Fibroblast of skin of left biceps (primary cell): ENCODE measurements around the gene HCK.

Experiments used
- DNase-seq, 2 experiments: peaks; one replicate each; pipeline ENCODE4 v3.0.0-alpha.2; 2013; ENCODE audit warnings: low read depth in 2 of 2

HCK gene

DNA sequence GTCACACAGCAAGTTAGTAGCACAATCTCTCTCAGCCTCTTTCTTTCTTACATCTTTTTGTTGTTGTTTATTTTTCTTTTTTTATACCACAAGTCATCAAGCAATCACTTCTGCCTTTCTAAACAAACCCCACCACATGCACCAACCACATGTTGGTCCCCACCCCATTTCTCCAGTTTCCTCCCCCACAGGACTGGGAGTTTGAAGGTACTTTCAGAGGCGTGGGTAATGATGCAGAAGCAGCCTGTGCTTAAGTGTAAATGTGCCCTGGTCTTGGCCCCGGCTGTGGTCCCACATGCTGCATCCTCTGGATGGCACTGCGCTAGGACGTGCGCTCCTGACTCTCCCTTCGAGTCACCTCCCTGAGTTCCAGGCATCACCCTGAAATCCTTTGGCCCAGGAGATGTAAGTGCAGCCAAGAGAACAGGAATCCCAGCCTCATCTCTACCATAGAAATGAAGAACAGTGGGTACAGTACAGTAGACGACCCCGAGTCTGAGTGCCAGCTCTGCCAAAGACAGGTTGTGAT, 5.7 kb downstream of the HCK start:
- no peak for DNase-seq

DNA sequence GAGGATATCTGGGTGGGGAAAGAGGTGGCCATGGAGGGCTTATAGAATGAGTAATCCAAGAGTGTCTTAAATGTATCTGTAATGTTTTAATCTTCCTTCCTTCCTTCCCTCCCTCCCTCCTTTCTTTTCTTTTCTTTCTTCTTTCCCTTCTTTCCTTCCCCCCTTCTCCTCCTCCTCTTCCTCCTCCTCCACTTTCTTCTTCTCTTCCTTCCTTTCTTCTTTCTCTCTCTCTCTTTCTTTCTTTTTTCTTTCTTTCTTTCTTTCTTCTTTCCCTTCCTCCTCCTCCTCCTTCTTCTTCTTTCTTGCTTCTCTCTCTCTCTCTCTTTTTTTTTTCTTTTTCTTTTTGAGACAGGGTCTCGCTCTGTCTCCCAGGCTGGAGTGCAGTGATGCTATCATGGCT, 7.1 kb downstream of the HCK start:
- DNase-seq, result no peak

GRCh38 chr20:32062776-32063170, 10.7 kb downstream of the HCK start:
- DNase-seq, result no peak

GRCh38 chr20:32063695-32064094, 11.7 kb downstream of the HCK start:
- DNase-seq, result no peak

DNA sequence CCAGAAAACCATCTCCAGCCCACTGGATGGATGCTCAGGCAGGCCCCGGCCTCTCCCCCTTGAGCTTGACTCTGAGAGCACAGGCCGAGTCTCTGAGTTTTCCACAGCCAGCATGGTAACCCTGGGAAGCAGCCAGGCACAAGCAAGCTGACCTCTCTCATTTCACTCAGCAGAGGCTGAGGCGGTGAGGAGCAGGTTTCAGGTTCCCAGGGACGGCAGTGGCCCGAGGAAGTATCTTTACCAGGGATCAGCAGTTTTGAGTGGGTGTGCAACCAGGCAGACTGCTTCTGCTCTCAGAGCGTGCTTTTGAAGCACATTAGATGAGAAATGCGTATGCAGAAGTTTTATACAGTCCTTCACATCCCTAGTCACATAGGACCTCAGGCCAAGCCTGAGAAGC, 12.6 kb downstream of the HCK start:
- DNase-seq, result no peak

GRCh38 chr20:32067234-32067821, 15.3 kb downstream of the HCK start:
- DNase-seq, result peak; percentile 96

GRCh38 chr20:32068174-32068573, 16.1 kb downstream of the HCK start:
- DNase-seq, result no peak

DNA sequence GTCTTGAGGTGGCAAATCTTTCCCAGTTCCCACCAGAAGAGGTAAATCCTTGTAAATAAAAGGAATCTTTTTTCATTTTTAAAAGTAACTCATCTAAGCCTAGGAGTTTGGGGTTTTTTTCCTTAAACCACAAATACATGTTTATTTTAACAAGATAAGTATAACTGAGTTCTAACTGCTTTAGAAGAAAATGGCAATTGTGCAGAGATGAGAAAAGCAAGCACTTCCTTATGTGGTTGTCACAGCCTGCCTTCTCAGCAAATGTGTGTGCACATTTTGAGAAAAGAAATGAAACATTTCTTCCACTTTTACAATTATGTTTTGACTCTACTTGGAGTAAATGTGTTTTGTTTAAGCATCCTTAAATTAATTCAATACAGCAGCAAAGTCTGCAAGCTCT, 17.7 kb downstream of the HCK start:
- DNase-seq, result no peak

GRCh38 chr20:32070282-32070681, 18.2 kb downstream of the HCK start:
- no peak for DNase-seq

GRCh38 chr20:32070690-32071213, 18.7 kb downstream of the HCK start:
- no peak for DNase-seq

- no peak for DNase-seq
Observed at GRCh38 chr20:32071395-32072167, 19.5 kb downstream of the HCK start.

GRCh38 chr20:32072168-32072750, 20.2 kb downstream of the HCK start:
- DNase-seq, result no peak

GRCh38 chr20:32075534-32075933, 23.5 kb downstream of the HCK start:
- no peak for DNase-seq

- no peak for DNase-seq
Observed at GRCh38 chr20:32077190-32077589, 25.1 kb downstream of the HCK start.

DNA sequence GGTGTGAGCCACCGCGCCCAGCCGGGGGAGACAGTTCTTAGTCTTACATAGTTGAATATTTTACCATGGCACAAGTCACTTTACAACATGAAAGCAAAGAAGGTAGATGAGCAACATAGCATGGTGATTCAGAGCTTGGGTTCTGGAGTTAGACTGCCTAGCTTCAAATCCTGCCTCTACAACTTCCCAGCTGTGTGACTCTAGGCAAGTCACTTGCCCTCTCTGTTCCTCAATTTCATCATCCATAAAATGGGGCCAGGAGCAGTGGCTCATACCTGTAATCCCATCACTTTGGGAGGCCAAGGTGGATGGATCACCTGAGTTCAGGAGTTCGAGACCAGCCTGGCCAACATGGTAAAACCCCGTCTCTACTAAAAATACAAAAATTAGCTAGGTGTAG, 26.3 kb downstream of the HCK start:
- DNase-seq, result no peak

DNA sequence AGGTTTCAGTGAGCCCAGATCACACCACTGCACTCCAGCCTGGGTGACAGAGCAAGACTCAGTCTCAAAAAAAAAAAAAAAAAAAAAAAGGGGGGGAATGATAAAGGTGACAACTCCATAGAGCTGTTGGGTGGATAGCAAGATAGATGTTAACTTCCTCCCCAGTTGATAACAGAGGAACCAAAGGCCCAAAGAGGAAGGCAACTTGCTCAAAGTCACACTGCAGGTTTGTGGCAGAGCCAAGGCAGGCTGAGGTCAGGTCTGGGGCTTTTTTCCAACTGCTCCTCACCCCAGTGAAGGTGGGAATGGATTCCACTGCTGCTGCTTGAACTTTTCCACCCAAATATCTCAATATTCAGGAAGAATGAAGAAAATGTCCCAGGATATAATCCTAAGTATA, 26.7 kb downstream of the HCK start:
- DNase-seq, result no peak

DNA sequence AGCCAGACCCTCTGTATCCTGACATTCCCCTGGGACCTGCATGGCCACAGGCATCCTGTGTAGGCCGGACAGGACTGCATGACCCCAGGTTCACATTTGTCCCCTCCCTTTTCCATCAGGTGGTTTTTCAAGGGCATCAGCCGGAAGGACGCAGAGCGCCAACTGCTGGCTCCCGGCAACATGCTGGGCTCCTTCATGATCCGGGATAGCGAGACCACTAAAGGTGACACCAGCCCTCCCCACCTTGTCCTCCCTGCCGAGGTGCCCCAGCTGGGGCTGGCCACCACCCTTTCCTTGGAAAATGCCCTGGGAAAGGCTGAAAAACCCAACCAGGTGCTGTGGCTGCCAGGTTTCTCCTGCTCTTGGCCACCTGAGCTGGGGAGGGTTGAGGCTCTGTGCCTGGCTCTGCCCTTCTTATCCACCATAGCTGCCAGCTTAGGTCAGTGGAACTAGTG, 27.6 kb downstream of the HCK start:
- DNase-seq, result no peak

DNA sequence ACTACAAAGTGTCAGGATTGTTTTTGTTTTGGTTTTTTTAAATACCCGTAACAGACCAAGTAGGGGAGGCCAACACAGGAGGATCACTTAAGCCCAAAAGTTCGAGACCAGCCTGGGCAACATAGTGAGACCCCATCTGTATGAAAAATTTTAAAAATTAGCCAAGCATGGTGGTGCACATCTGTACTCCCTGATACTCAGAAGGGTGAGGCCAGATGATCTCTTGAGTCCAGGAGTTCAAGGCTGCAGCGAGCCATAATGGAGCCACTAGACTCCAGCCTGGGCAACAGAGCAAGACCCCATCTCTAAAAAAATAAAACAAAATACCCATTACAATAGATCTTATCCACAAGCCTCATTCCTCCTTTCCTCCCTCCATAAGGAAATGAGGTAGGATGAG, 28.7 kb downstream of the HCK start:
- no peak for DNase-seq

GRCh38 chr20:32083469-32083868, 31.4 kb downstream of the HCK start:
- DNase-seq, result no peak

- no peak for DNase-seq
Observed at GRCh38 chr20:32087070-32087469, 35.0 kb downstream of the HCK start.

DNA sequence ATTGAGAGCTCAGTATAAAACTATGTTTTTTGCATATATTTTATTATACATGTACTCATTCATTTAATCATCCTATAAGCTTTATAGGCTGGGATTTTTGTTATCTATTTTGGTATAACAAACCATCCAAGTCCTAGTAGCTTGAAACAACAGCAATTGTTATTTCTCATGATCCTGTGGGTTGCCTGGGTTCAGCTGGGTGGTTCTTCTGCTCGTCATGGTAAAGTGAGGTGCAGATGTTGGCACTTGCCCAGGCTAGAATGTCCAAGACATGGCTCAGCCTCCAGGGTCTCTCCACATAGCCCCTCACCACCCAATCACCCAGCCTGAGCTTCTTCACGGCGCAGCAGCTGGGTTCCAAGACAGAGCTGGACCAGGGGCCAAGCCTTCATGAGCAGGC, 36.7 kb downstream of the HCK start:
- no peak for DNase-seq

- DNase-seq, result no peak
Observed at GRCh38 chr20:32089637-32090362, 37.8 kb downstream of the HCK start.
